Epithelial cell of proximal tubule (primary cell): ENCODE results near the gene LHX3. TPM values are rescaled to one million over a fixed set of nuclear protein-coding genes. Genes with fewer than 3 reads are reported as not detected.

Experiments
- DNase-seq: peaks from one replicate; pipeline ENCODE4 v3.0.0-alpha.2; 2011; ENCODE audit warnings: low read depth
- H3K4me3 ChIP-seq: 2 replicates; pipeline ENCODE4 v1.5.1; 2011; ENCODE audit warnings: low read depth, mild to moderate bottlenecking, low read length
- CTCF ChIP-seq: conservative IDR thresholded peaks from 2 replicates; pipeline ENCODE4 v1.5.1; 2012; ENCODE audit warnings: low read depth, mild to moderate bottlenecking, low read length
- total RNA-seq: library from RNA; depleted of rRNA; stranded (reverse); fragments of >200 nt; gene quantifications from 2 replicates; pipeline ENCODE4 v1.2.3, GENCODE V29; 2015

The LHX3 gene
- total RNA-seq, 1 donor from 2014 or later: not detected

DNA sequence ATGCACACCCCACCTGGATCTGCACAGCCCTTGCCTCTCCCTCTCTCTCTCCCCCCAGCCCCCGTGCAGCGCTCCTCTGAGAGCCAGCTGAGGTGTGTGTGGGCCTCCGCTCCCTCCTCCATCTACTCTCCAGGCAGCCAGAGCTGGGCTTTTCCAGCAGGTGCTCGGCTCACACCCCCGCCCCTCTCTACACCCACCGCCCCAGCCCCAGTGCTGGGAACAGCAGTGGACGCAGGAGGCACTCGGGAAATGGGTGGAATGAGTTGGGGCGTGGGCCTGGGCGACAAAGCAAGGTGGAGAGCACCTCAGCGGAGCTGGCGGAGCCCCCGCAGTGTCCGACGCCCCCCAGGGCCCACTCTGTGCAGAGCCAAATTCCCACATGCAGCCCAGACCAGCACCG is 13.3 kb upstream of the LHX3 start:
- TF ChIP-seq CTCF: no peak
- no peak overlapping the region for H3K4me3 ChIP-seq
- DNase-seq: no peak

- H3K4me3 ChIP-seq: no peak overlapping the region
- no peak for DNase-seq
- no peak for TF ChIP-seq CTCF
These were observed 11.8 kb upstream of the LHX3 start for GRCh38 chr9:136216541-136217244.

- TF ChIP-seq CTCF: no peak
- DNase-seq: no peak
- H3K4me3 ChIP-seq: no peak overlapping the region
These were observed 8.8 kb upstream of the LHX3 start for GRCh38 chr9:136213733-136214132.

DNA sequence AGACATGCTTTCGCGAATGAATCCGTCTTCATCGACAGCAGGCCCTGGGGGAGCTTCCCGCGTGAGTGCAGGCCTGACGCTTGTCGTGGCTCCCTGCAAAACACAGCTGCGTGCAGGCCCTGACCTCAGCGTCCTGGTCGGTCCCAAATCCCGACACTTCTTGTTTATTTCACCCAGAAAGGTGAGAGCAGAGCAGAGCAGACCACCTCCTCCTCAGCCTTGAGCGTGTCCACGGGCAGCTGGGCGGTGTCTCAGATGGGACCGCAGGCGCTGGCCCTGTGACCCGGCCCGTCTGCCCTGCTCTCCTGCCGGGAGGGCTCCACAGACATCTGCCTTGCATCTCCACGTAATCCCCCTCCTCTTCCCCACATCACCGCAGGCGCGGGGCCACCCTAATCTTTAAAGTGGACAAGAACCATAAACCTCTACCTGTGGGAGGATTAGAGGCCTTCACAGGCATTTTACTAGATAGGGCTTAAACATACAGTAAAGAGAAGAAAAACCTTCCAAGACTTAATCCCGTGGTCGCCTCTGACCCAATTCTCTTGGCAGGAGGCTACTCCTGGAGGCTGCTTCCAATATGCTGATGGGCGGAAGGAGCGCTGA is 7.5 kb upstream of the LHX3 start:
- TF ChIP-seq CTCF: no peak
- no peak overlapping the region for H3K4me3 ChIP-seq
- no peak for DNase-seq

- no peak overlapping the region for H3K4me3 ChIP-seq
- no peak for DNase-seq
- TF ChIP-seq CTCF: no peak
These were observed 6.8 kb upstream of the LHX3 start for GRCh38 chr9:136211441-136212344.

DNA sequence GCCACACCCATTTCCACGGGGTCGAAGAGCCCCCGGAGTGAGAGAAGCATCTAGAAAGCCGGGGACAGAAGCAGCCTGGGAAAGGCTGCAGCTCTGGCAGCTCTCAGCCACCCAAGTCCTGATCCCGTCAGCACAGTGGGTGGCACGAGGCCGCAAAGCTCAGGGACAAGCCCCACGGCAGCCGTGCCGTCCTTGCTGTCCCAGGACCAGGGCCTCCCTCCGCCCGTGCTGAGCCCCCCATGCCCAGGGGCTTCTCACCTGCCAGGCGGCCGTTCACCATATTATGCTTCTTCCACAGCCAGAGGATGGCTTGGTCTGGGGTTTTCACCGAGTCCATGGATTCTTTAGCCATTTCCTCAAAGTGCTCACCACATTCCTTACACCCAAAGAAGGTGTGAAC is 6.1 kb upstream of the LHX3 start:
- DNase-seq: no peak
- no peak for TF ChIP-seq CTCF
- H3K4me3 ChIP-seq: no peak overlapping the region
